RWPE2 (cell line): ENCODE data around the gene SEC24D.

Source experiments
- ATAC-seq: fragments of 200-7000 bp; cut with Tn5 transposase; 3 replicates; pipeline ENCODE4 v1.9.1; 2021; ENCODE audit warnings: low read depth
- DNase-seq: peaks from one replicate; pipeline ENCODE4 v3.0.0-alpha.2; 2020; ENCODE audit warnings: low spot score
- H3K27ac ChIP-seq: fragments of 450-650 bp; 2 replicates; pipeline ENCODE4 v1.5.1; 2017; ENCODE audit warnings: mild to moderate bottlenecking; ENCODE audit not compliant: poor library complexity, severe bottlenecking
- H3K27me3 ChIP-seq: fragments of 250-450 bp; sonication (Bioruptor Pico); 2 replicates; pipeline ENCODE4 v1.5.1; 2021; ENCODE audit warnings: mild to moderate bottlenecking, moderate library complexity; ENCODE audit not compliant: insufficient read depth, poor library complexity, severe bottlenecking
- H3K36me3 ChIP-seq: fragments of 250-450 bp; sonication (Bioruptor Pico); 2 replicates; pipeline ENCODE4 v1.5.1; 2020; ENCODE audit warnings: low read depth, mild to moderate bottlenecking, moderate library complexity
- H3K4me1 ChIP-seq: fragments of 250-450 bp; sonication (Bioruptor Pico); 2 replicates; pipeline ENCODE4 v1.5.1; 2021; ENCODE audit warnings: mild to moderate bottlenecking, moderate library complexity; ENCODE audit not compliant: insufficient read depth, poor library complexity, severe bottlenecking
- H3K4me3 ChIP-seq: fragments of 250-450 bp; sonication (Bioruptor Pico); 2 replicates; pipeline ENCODE4 v1.5.1; 2021; ENCODE audit warnings: mild to moderate bottlenecking, moderate library complexity; ENCODE audit not compliant: severe bottlenecking
- H3K9me3 ChIP-seq: fragments of 250-450 bp; sonication (Bioruptor Pico); 2 replicates; pipeline ENCODE4 v1.5.1; 2021; ENCODE audit warnings: mild to moderate bottlenecking, moderate library complexity; ENCODE audit not compliant: severe bottlenecking
- TF ChIP-seq, protein P1 (sequence below): fragments of 450-650 bp; IDR thresholded peaks from one replicate; pipeline ENCODE4 v1.5.1; 2017; ENCODE audit warnings: mild to moderate bottlenecking, moderate library complexity; ENCODE audit not compliant: poor library complexity, severe bottlenecking

SEC24D gene

GRCh38 chr4:118773429-118773792, 62.5 kb downstream of the SEC24D start:
- DNase-seq = no peak
- H3K27ac ChIP-seq = no peak overlapping the region
- no peak for ATAC-seq

DNA sequence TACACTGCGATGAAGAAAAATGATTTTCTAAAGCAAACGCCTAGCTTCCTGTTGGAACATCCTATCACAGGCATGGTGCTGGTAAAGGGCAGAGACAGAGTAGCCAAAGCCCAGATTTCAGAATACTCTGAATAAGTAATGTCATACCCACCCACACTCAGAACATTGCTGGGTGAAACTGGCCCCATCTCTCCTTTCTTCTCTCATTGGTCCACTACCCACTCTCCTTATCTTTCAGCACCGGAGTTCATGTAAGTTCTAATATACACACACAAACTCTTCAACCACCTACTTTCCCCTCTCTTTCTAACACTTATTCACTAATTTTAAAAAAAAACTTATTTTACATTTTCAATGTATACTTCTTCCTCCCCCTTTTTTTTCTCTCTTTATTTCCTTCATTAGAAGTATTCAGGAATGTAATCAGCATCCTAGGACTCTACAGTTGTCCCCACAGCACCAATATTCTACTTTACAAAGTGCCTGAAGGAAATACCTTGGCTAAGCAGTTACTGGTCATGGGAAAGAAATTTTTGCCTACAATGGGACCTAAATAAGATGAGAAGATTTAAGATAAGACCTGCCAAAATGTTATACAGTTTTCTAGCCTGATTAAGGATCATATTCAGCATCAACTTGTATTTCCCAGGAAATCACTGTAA, 63.0 kb downstream of the SEC24D start:
- DNase-seq (no peak), ATAC-seq (no peak; the same call in 2 of the 3 replicates)
- TF ChIP-seq, protein P1, sequence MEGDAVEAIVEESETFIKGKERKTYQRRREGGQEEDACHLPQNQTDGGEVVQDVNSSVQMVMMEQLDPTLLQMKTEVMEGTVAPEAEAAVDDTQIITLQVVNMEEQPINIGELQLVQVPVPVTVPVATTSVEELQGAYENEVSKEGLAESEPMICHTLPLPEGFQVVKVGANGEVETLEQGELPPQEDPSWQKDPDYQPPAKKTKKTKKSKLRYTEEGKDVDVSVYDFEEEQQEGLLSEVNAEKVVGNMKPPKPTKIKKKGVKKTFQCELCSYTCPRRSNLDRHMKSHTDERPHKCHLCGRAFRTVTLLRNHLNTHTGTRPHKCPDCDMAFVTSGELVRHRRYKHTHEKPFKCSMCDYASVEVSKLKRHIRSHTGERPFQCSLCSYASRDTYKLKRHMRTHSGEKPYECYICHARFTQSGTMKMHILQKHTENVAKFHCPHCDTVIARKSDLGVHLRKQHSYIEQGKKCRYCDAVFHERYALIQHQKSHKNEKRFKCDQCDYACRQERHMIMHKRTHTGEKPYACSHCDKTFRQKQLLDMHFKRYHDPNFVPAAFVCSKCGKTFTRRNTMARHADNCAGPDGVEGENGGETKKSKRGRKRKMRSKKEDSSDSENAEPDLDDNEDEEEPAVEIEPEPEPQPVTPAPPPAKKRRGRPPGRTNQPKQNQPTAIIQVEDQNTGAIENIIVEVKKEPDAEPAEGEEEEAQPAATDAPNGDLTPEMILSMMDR = no peak
- Histone ChIP-seq H3K27me3 (no peaks in the 10 kb centered on the region), H3K4me1 (peaks cover 11% of the 10 kb centered on the region), H3K27ac (no peak overlapping the region), H3K9me3 (no peaks in the 10 kb centered on the region), H3K4me3 (no peak overlapping the region), H3K36me3 (peaks cover 23% of the 10 kb centered on the region)

More at GRCh38 chr4:118773429-118773792, 62.5 kb downstream of the SEC24D start:
- Histone ChIP-seq H3K36me3 (peaks cover 21% of the 10 kb centered on the region), H3K27me3 (no peaks in the 10 kb centered on the region), H3K9me3 (no peaks in the 10 kb centered on the region), H3K4me1 (peaks cover 11% of the 10 kb centered on the region), H3K4me3 (no peak overlapping the region)
- TF ChIP-seq, protein P1 = no peak

DNA sequence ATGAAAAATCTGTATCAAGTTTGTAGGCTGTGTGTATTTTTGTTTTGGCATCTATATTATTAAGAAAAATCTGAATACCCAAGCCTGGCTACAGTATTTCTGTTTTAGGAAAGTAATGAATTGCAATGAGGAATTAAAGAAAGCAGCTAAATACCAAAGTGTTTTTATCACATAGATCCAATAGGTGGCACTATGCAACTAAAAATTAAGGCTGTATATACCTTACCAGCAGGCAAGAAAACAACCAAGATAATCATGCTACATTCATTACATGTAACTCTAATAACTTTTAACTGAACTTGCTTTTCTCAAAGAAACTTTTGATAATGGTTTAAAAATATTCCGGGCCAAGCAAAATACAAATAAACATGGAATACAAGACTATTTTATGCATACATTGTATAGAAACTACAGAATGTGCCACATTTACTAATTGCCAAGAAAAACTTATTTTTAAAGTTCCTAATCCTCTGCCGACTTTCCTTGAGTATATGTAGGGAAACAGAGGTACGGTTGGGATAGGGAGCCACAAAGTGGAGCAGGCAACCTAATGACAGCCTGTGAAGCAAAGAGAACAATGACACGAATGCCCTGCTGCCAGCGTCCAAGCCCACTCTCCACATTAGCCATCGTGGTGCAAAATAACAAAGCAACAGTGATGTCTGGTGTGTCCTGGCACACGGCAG, 63.7 kb downstream of the SEC24D start:
- Histone ChIP-seq H3K4me3 (no peak overlapping the region), H3K27me3 (no peaks in the 10 kb centered on the region), H3K4me1 (peaks cover 11% of the 10 kb centered on the region), H3K9me3 (no peaks in the 10 kb centered on the region), H3K27ac (no peak overlapping the region), H3K36me3 (peaks cover 30% of the 10 kb centered on the region)
- TF ChIP-seq, protein P1 = peak; percentile 82
- DNase-seq (no peak), ATAC-seq (peak; percentile 69)

DNA sequence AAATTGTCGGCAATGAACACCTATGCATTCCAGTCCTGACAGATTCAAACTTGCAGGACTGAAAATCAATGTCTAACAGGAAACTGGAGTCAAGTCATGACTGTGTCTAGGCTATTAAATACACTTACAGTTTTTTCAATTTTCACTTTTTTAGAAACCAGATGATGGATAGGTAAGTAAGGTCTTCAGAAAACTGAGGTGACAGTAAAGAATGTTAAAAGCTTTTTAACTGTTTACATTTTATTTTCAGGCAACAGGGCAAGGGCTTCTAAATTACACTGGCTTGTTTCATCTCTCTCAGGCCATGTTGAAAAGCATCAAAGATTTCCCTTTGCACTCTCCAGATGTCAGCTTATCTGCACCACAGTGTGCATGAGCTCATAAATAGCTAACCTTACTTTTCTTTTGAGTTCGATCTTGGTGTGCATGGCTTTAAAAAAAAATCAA, 65.2 kb downstream of the SEC24D start:
- H3K27me3 ChIP-seq = no peaks in the 10 kb centered on the region
- no peaks in the 10 kb centered on the region for H3K9me3 ChIP-seq
- ATAC-seq = peak; percentile 41; the same call in 1 of the 3 replicates
- H3K4me3 ChIP-seq = no peak overlapping the region
- peaks cover 45% of the 10 kb centered on the region for H3K36me3 ChIP-seq
- peaks cover 16% of the 10 kb centered on the region for H3K4me1 ChIP-seq
- no peak for DNase-seq
- TF ChIP-seq, protein P1 = no peak
- peak overlapping the region; percentile 40 for H3K27ac ChIP-seq

DNA sequence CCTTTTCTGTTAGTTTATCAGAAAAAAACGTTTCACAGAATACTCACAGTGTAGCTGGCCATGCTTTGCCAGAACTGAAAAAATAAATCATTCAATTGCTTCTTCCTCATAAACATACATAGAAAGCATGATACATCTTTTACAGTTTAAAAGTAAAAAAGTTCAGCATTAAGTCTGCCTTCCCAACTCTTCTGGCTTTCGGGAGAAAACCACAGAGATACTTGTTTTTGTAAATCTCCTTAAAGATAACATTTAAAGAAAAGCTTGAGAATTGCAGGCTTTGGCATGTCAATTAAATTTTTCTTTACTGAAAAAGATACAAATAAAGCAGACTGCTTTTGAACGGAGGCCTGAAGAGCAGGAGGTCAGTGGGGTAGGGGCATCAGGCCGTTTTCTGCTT, 66.8 kb downstream of the SEC24D start:
- TF ChIP-seq, protein P1 = no peak
- no peak overlapping the region for H3K4me3 ChIP-seq
- H3K9me3 ChIP-seq = no peaks in the 10 kb centered on the region
- peaks cover 61% of the 10 kb centered on the region for H3K36me3 ChIP-seq
- DNase-seq (no peak), ATAC-seq (no peak)
- H3K27ac ChIP-seq = peak overlapping the region; percentile 40
- H3K27me3 ChIP-seq = no peaks in the 10 kb centered on the region
- H3K4me1 ChIP-seq = peaks cover 24% of the 10 kb centered on the region
